ENCODE measurements around the gene MEGF6.

GRCh38 chr1:3440300-3440681, 171.0 kb downstream of the MEGF6 start:
- TF ChIP-seq, protein P1, sequence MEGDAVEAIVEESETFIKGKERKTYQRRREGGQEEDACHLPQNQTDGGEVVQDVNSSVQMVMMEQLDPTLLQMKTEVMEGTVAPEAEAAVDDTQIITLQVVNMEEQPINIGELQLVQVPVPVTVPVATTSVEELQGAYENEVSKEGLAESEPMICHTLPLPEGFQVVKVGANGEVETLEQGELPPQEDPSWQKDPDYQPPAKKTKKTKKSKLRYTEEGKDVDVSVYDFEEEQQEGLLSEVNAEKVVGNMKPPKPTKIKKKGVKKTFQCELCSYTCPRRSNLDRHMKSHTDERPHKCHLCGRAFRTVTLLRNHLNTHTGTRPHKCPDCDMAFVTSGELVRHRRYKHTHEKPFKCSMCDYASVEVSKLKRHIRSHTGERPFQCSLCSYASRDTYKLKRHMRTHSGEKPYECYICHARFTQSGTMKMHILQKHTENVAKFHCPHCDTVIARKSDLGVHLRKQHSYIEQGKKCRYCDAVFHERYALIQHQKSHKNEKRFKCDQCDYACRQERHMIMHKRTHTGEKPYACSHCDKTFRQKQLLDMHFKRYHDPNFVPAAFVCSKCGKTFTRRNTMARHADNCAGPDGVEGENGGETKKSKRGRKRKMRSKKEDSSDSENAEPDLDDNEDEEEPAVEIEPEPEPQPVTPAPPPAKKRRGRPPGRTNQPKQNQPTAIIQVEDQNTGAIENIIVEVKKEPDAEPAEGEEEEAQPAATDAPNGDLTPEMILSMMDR (IDR thresholded peaks at IDR 0.05), result no peak
- TF ChIP-seq POLR2A (IDR thresholded peaks at IDR 0.05), result no peak

Measured in heart left ventricle (tissue), 13 donors.